K562 (cell line): ENCODE measurements around the gene ZNF521. TPM values are rescaled to one million over a fixed set of nuclear protein-coding genes. Genes with fewer than 3 reads are reported as not detected.

Experiments
- ATAC-seq: fragments of 200-7000 bp; cut with Tn5 transposase; 3 replicates; pipeline ENCODE4 v1.9.1; 2020; ENCODE audit warnings: moderate library complexity
- BruUV-seq: library from RNA; stranded (reverse); fragments of 400-500 nt; replicated peaks from 2 replicates; lab custom pipeline; 2021; lab: Mats Ljungman, UMichigan
- CTCF ChIA-PET: fragments of 300-600 bp; formaldehyde crosslinking; extraction: SDS; loops from one replicate; lab custom pipeline; 2021; ENCODE audit warnings: low intra/inter-chr PET ratio; lab: Yijun Ruan, JAX
- POLR2A ChIA-PET: fragments of 300-600, 350-650 bp; sonication (Branson Sonifier 250); formaldehyde crosslinking; extraction: SDS; loops from one replicate; lab custom pipeline; 2021; ENCODE audit warnings: antibody characterized with exemption, inconsistent platforms; lab: Yijun Ruan, JAX
- DNase-seq, 4 experiments: peaks; one replicate each; pipeline versions ENCODE4 v3.0.0 to v3.0.0-alpha.2; 2011 to 2018; ENCODE audit warnings: low spot score in 3 of 4, mixed read lengths in 3 of 4; ENCODE audit errors: extremely low read depth in 1 of 4
- FAIRE-seq: peaks from 2 replicates; lab custom pipeline; 2011; peaks lifted over from hg19 to GRCh38; lab: Jason Lieb, UNC
- H2AFZ ChIP-seq: 2 replicates; pipeline ENCODE4 v1.6.0; 2011; ENCODE audit warnings: low read depth, low read length, control low read depth, inconsistent platforms
- H3K27ac ChIP-seq: fragments of 200-600 bp; 3 replicates; pipeline ENCODE4 v1.8.0; 2011; ENCODE audit warnings: low read depth, mild to moderate bottlenecking, control low read depth, inconsistent platforms, low read length, moderate library complexity, mixed read lengths; ENCODE audit errors: extremely low read depth
- H3K27me3 ChIP-seq, 2 experiments: fragments of 300-600 bp in 1 of 2; 2 replicates in 1 of 2; 3 replicates in 1 of 2; pipeline versions ENCODE4 v1.6.0 to v1.8.0; 2011; ENCODE audit warnings: inconsistent platforms in 2 of 2, low read length in 2 of 2, mild to moderate bottlenecking in 1 of 2, mixed read lengths in 1 of 2, moderate library complexity in 1 of 2; ENCODE audit not compliant: control insufficient read depth in 2 of 2, insufficient read depth in 2 of 2
- H3K36me3 ChIP-seq: fragments of 300-600 bp; 3 replicates; pipeline ENCODE4 v1.8.0; 2011; ENCODE audit warnings: mild to moderate bottlenecking, low read length, inconsistent platforms; ENCODE audit not compliant: control insufficient read depth, insufficient read depth
- H3K4me1 ChIP-seq, 2 experiments: fragments of 200-600 bp in 1 of 2; replicated peaks in 1 of 2; 2 replicates in 1 of 2; 3 replicates in 1 of 2; pipeline versions ENCODE4 v1.5.1 to v1.8.0; 2011; ENCODE audit warnings: inconsistent platforms in 2 of 2, low read length in 2 of 2, mild to moderate bottlenecking in 1 of 2, mixed read lengths in 1 of 2, moderate library complexity in 1 of 2; ENCODE audit not compliant: control insufficient read depth in 2 of 2, insufficient read depth in 2 of 2
- H3K4me2 ChIP-seq: 2 replicates; pipeline ENCODE4 v1.6.1; 2011; ENCODE audit warnings: low read length, control low read depth, inconsistent platforms, mixed read lengths; ENCODE audit not compliant: insufficient read depth
- H3K4me3 ChIP-seq: fragments of 200-600 bp; sonication (generic), shearing (Covaris generic); 2 replicates; pipeline ENCODE4 v1.5.1; 2016; ENCODE audit warnings: control low read depth, inconsistent platforms
- H3K79me2 ChIP-seq: fragments of 200-600 bp; 3 replicates; pipeline ENCODE4 v1.8.0; 2011; ENCODE audit warnings: low read length, inconsistent platforms; ENCODE audit not compliant: control insufficient read depth, insufficient read depth
- H3K9ac ChIP-seq, 2 experiments: 2 replicates each; pipeline versions ENCODE4 v1.6.0 to v1.6.1; 2011; ENCODE audit warnings: low read depth in 2 of 2, low read length in 2 of 2, control low read depth in 1 of 2, inconsistent platforms in 1 of 2, mild to moderate bottlenecking in 1 of 2, mixed read lengths in 1 of 2; ENCODE audit not compliant: insufficient read depth in 1 of 2
- H3K9me1 ChIP-seq: one replicate; pipeline ENCODE4 v1.6.0; 2011; ENCODE audit warnings: inconsistent platforms, mild to moderate bottlenecking, low read length, moderate library complexity; ENCODE audit not compliant: control insufficient read depth, insufficient read depth
- H3K9me3 ChIP-seq: replicated peaks from 2 replicates; pipeline ENCODE4 v1.5.1; 2011; ENCODE audit warnings: low read depth, low read length, inconsistent platforms; ENCODE audit not compliant: control insufficient read depth, insufficient read depth
- H4K20me1 ChIP-seq: replicated peaks from 2 replicates; pipeline ENCODE4 v1.6.1; 2011; ENCODE audit warnings: low read length, inconsistent platforms, mixed read lengths; ENCODE audit not compliant: control insufficient read depth, insufficient read depth
- CBX1 ChIP-seq: sonication (generic); IDR thresholded peaks from 2 replicates; pipeline ENCODE4 v1.6.1; 2016; ENCODE audit warnings: antibody characterized with exemption, low read depth, mild to moderate bottlenecking
- CHAMP1 ChIP-seq: fragments of 450-650 bp; IDR thresholded peaks from 2 replicates; pipeline ENCODE4 v1.6.1; 2016; ENCODE audit warnings: mild to moderate bottlenecking
- ERF ChIP-seq: fragments of 450-650 bp; formaldehyde crosslinking; IDR thresholded peaks from 2 replicates; pipeline ENCODE4 v1.4.0; 2020; ENCODE audit warnings: mild to moderate bottlenecking, mixed read lengths
- FOXK2 ChIP-seq, 2 experiments: fragments of 450-650 bp; IDR thresholded peaks in 1 of 2; conservative IDR thresholded peaks in 1 of 2; 2 replicates each; pipeline ENCODE4 v1.6.1; 2016; ENCODE audit warnings: low read depth in 2 of 2, mild to moderate bottlenecking in 1 of 2
- GABPA ChIP-seq: fragments of 200-800 bp; sonication (Bioruptor generic); conservative IDR thresholded peaks from 2 replicates; pipeline ENCODE4 v1.6.1; 2016; ENCODE audit warnings: low read depth, missing genetic modification characterization, missing compliant biosample characterization
- HMGN3 ChIP-seq: IDR thresholded peaks from 2 replicates; pipeline ENCODE4 v1.6.1; 2011; ENCODE audit warnings: borderline replicate concordance, low read depth, mild to moderate bottlenecking, mixed read lengths, low read length; ENCODE audit not compliant: insufficient read length; ENCODE audit errors: extremely low read depth
- KAT7 ChIP-seq: sonication (generic); formaldehyde crosslinking; IDR thresholded peaks from 2 replicates; pipeline ENCODE4 v1.8.0; 2022; ENCODE audit warnings: missing genetic modification reagents, mild to moderate bottlenecking, borderline replicate concordance
- NCOA4 ChIP-seq: fragments of 450-650 bp; IDR thresholded peaks from 2 replicates; pipeline ENCODE4 v1.6.1; 2018; ENCODE audit warnings: mild to moderate bottlenecking; ENCODE audit not compliant: partially characterized antibody
- POLR2A ChIP-seq: fragments of 450-650 bp; conservative IDR thresholded peaks from 2 replicates; pipeline ENCODE4 v1.6.1; 2016
- RUNX1 ChIP-seq: sonication (generic); IDR thresholded peaks from 2 replicates; pipeline ENCODE4 v1.6.1; 2016; ENCODE audit warnings: antibody characterized with exemption, low read depth
- SETDB1 ChIP-seq: IDR thresholded peaks from one replicate; pipeline ENCODE4 v1.6.1; 2012; ENCODE audit warnings: low read length, control low read depth, inconsistent platforms
- SREBF2 ChIP-seq: sonication (generic); formaldehyde crosslinking; IDR thresholded peaks from 2 replicates; pipeline ENCODE4 v1.4.0; 2020; ENCODE audit warnings: mild to moderate bottlenecking, missing genetic modification reagents
- TRIM28 ChIP-seq: fragments of 450-650 bp; IDR thresholded peaks from 2 replicates; pipeline ENCODE4 v1.6.1; 2017
- ZBTB8A ChIP-seq: fragments of 450-650 bp; IDR thresholded peaks from 2 replicates; pipeline ENCODE4 v1.6.1; 2018; ENCODE audit warnings: mild to moderate bottlenecking, moderate library complexity; ENCODE audit not compliant: partially characterized antibody
- ZNF12 ChIP-seq: sonication (generic); formaldehyde crosslinking; IDR thresholded peaks from 2 replicates; pipeline ENCODE4 v1.4.0; 2020; ENCODE audit warnings: mild to moderate bottlenecking, missing genetic modification reagents
- ZNF3 ChIP-seq: fragments of 250-450 bp; sonication (Bioruptor Pico); IDR thresholded peaks from 2 replicates; pipeline ENCODE4 v1.5.0; 2021; ENCODE audit warnings: mild to moderate bottlenecking, moderate library complexity
- ZNF431 ChIP-seq: sonication (generic); formaldehyde crosslinking; IDR thresholded peaks from 2 replicates; pipeline ENCODE4 v1.8.0; 2022; ENCODE audit warnings: mild to moderate bottlenecking, missing genetic modification reagents
- WGBS: fragments of 100-300 bp; shearing (Covaris generic); methylation state at CpG from one replicate; pipeline ENCODE4 v1.1.6; 2016; ENCODE audit warnings: low coverage, mixed read lengths; ENCODE audit not compliant: insufficient coverage; ENCODE audit errors: missing lambda C conversion rate; 5-methylcytosine and 5-hydroxymethylcytosine counted together
- in situ Hi-C: fragments of 300-500 bp; cut with MboI; formaldehyde crosslinking; loops from 4 replicates; pipeline ENCODE4 v1.15.0; 2018; ENCODE audit warnings: inconsistent platforms, mixed read lengths
- intact Hi-C: fragments of 100-400 bp; cut with micrococcal nuclease; formaldehyde crosslinking; loops from 2 replicates; pipeline ENCODE4 v1.14.2; 2022
- polyA plus RNA-seq, 8 experiments: library from polyadenylated mRNA; depleted of rRNA in 4 of 8; stranded (reverse) in 5 of 8; unstranded in 3 of 8; fragments of >200 nt; fragmentation: Nextera tagmentation in 2 of 8; fragmentation: Illumina TruSeq in 1 of 8; extraction: Ambion mirVana in 2 of 8; extraction: Trizol in 1 of 8; gene quantifications; 2 replicates each; pipeline versions ENCODE4 v1.2.1 to v1.2.3, GENCODE V29; 2011 to 2014; ENCODE audit warnings: inconsistent platforms in 1 of 8, missing spikeins in 1 of 8
- total RNA-seq, 7 experiments: library from RNA; depleted of rRNA in 6 of 7; stranded (reverse); fragments of >200 nt in 6 of 7; fragmentation: Illumina TruSeq in 2 of 7; extraction: Trizol in 2 of 7; gene quantifications; 2 replicates each; pipeline versions ENCODE4 v1.2.1 to v1.2.3, GENCODE V29; 2011 to 2021; ENCODE audit warnings: low replicate concordance in 1 of 7
- TF ChIP-seq, protein P1 (sequence below): fragments of 250-450 bp; sonication (Bioruptor Pico); IDR thresholded peaks from 2 replicates; pipeline ENCODE4 v1.4.0; 2020
- TF ChIP-seq, protein P2 (sequence below): fragments of 250-450 bp; sonication (Bioruptor Pico); IDR thresholded peaks from 2 replicates; pipeline ENCODE4 v1.5.0; 2021; ENCODE audit warnings: mild to moderate bottlenecking, borderline replicate concordance

The ZNF521 gene
- total and polyA plus RNA-seq, 9 of the 15 experiments (the other 6 are each of a cell fraction or from before 2014, with no cell fraction given): 1.2 to 5.8 (median 1.6) TPM

DNA sequence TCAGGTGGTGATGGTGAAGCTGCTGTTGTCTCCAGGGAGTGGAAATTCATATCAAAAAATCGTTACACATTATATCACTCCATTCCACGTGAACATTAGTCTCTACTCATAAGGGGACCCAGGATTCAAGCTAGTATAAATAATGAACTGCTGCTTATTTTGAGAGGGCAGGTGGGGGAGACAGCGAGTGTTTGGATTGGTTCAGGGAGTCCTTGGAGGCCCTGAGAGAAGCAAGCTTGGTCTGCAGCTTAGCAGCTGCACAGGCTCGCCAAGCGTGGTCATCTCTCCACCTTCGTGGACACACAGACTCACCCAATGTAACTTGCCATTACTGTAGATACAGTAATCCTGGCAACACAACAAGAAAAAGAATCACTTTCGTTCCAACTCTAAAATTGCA lies 177.6 kb downstream of the ZNF521 start:
- H3K9ac ChIP-seq: no peak overlapping the region
- ChIA-PET CTCF (no interaction called here), POLR2A (interaction anchor here (0.6 to 1.2 kb wide), 2 partner anchors 9 to 107 kb away, joined by 3 read pairs; no protein-coding TSS in a partner anchor)
- H3K36me3 ChIP-seq: no peaks in the 10 kb centered on the region
- TF ChIP-seq, protein P1, sequence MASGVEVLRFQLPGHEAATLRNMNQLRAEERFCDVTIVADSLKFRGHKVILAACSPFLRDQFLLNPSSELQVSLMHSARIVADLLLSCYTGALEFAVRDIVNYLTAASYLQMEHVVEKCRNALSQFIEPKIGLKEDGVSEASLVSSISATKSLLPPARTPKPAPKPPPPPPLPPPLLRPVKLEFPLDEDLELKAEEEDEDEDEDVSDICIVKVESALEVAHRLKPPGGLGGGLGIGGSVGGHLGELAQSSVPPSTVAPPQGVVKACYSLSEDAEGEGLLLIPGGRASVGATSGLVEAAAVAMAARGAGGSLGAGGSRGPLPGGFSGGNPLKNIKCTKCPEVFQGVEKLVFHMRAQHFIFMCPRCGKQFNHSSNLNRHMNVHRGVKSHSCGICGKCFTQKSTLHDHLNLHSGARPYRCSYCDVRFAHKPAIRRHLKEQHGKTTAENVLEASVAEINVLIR (CRISPR knock-in tag): no peak
- TF ChIP-seq ZBTB8A (no peak), POLR2A (no peak), CHAMP1 (no peak), SETDB1 (no peak), NCOA4 (no peak), RUNX1 (no peak), ZNF3 (CRISPR knock-in tag) (no peak), TRIM28 (no peak), HMGN3 (no peak), ERF (no peak), CBX1 (no peak), ZNF431 (CRISPR knock-in tag) (no peak), SREBF2 (no peak), FOXK2 (conservative IDR thresholded peaks at IDR 0.05 in 1 of 2, IDR thresholded peaks at IDR 0.05 in 1 of 2; ENCODE audit: low read depth in 2 of 2) (no peak), GABPA (no peak), ZNF12 (CRISPR knock-in tag) (no peak), KAT7 (no peak)
- TF ChIP-seq, protein P2, sequence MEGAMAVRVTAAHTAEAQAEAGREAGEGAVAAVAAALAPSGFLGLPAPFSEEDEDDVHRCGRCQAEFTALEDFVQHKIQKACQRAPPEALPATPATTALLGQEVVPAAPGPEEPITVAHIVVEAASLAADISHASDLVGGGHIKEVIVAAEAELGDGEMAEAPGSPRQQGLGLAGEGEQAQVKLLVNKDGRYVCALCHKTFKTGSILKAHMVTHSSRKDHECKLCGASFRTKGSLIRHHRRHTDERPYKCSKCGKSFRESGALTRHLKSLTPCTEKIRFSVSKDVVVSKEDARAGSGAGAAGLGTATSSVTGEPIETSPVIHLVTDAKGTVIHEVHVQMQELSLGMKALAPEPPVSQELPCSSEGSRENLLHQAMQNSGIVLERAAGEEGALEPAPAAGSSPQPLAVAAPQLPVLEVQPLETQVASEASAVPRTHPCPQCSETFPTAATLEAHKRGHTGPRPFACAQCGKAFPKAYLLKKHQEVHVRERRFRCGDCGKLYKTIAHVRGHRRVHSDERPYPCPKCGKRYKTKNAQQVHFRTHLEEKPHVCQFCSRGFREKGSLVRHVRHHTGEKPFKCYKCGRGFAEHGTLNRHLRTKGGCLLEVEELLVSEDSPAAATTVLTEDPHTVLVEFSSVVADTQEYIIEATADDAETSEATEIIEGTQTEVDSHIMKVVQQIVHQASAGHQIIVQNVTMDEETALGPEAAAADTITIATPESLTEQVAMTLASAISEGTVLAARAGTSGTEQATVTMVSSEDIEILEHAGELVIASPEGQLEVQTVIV (CRISPR knock-in tag): no peak
- no peaks in the 10 kb centered on the region for H3K27me3 ChIP-seq
- intact Hi-C loops (no loop called here), in situ Hi-C loops (no loop called here)
- H2AFZ ChIP-seq: no peak overlapping the region
- no peaks in the 10 kb centered on the region for H3K79me2 ChIP-seq
- H3K27ac ChIP-seq: no peak overlapping the region
- BruUV-seq: no TSS peak
- no peak overlapping the region for H3K4me2 ChIP-seq
- H3K4me3 ChIP-seq: no peak overlapping the region
- ATAC-seq (no peak), DNase-seq (no peak), FAIRE-seq (no peak)
- no peaks in the 10 kb centered on the region for H3K9me1 ChIP-seq
- WGBS: 4% methylated on average over 7 of the region's 7 CpGs
- no peaks in the 10 kb centered on the region for H3K4me1 ChIP-seq
- no peaks in the 10 kb centered on the region; the same call in 1 of the 2 replicates for H3K9me3 ChIP-seq
- no peaks in the 10 kb centered on the region for H4K20me1 ChIP-seq
